Activated naive CD4-positive, alpha-beta T cell treated with anti-CD3 and anti-CD28 coated beads, Interleukin-2, amount 10 ng/mL, durations not matched to agents 7 days and 5 days (primary cell): ENCODE data around the gene CDK11A.
A peak's percentile ranks its signal among the peaks of the same experiment; 100 is the strongest.
"Not testable (repeated sequence)": the region's sequence is repeated elsewhere in the genome, so short reads cannot be mapped to it uniquely, and the experiment has no call there.

Experiments used
- CTCF ChIA-PET: fragments of 350-600 bp; sonication (Branson Sonifier 250); formaldehyde crosslinking; loops from one replicate; lab custom pipeline; 2021; ENCODE audit warnings: antibody characterized with exemption; lab: Charles Lee
- DNase-seq: peaks from one replicate; pipeline ENCODE4 v3.0.0-alpha.2; 2020
- H3K27ac Mint-ChIP-seq: one replicate; pipeline ENCODE4 v1.8.0; 2021; ENCODE audit warnings: mild to moderate bottlenecking, moderate library complexity, mixed read lengths
- H3K27me3 Mint-ChIP-seq: one replicate; pipeline ENCODE4 v1.8.0; 2021; ENCODE audit warnings: mild to moderate bottlenecking, mixed read lengths
- H3K36me3 Mint-ChIP-seq: one replicate; pipeline ENCODE4 v1.8.0; 2021; ENCODE audit warnings: mixed read lengths
- H3K4me1 Mint-ChIP-seq: one replicate; pipeline ENCODE4 v1.8.0; 2021; ENCODE audit warnings: mixed read lengths
- H3K4me3 Mint-ChIP-seq: one replicate; pipeline ENCODE4 v1.8.0; 2021; ENCODE audit warnings: mild to moderate bottlenecking, moderate library complexity, mixed read lengths
- H3K9me3 Mint-ChIP-seq: one replicate; pipeline ENCODE4 v1.8.0; 2021; ENCODE audit warnings: mixed read lengths

CDK11A gene

GRCh38 chr1:1724035-1724864 is at the start of gene CDK11A:
TSS of gene CDK11A (minus strand) at chr1:1724357. CDS start at chr1:1722818, 1,539 bp downstream.
- peak within 1 kb of the TSS; percentile 99 for H3K27ac Mint-ChIP-seq
- H3K4me1 Mint-ChIP-seq, result peaks cover 28% of the 10 kb centered on the region
- H3K9me3 Mint-ChIP-seq, H3K27me3 Mint-ChIP-seq: not testable (repeated sequence)
- CTCF ChIA-PET, result interaction anchor here (0.7 kb wide), 1 partner anchor 181 kb away, joined by 3 read pairs; no protein-coding TSS in a partner anchor
- peak; percentile 99 for DNase-seq
- H3K36me3 Mint-ChIP-seq, result peaks cover 25% of the 10 kb centered on the region
- peak within 1 kb of the TSS; percentile 93 for H3K4me3 Mint-ChIP-seq

- Mint-ChIP-seq H3K4me3 (no peak overlapping the region), H3K36me3 (peaks cover 32% of the 10 kb centered on the region), H3K27ac (no peak overlapping the region), H3K9me3 (peaks cover 7% of the 10 kb centered on the region), H3K27me3 (no peaks in the 10 kb centered on the region), H3K4me1 (peaks cover 28% of the 10 kb centered on the region)
- CTCF ChIA-PET, result no interaction called here
- DNase-seq, result no peak
Measured at GRCh38 chr1:1773874-1774273, 49.7 kb upstream of the CDK11A start.

- DNase-seq, result no peak
- Mint-ChIP-seq H3K9me3 (peaks cover 11% of the 10 kb centered on the region), H3K27ac (no peak overlapping the region), H3K4me3 (no peak overlapping the region), H3K27me3 (no peaks in the 10 kb centered on the region), H3K4me1 (peaks cover 18% of the 10 kb centered on the region), H3K36me3 (peaks cover 50% of the 10 kb centered on the region)
- CTCF ChIA-PET, result no interaction called here
Measured at GRCh38 chr1:1771096-1771495, 46.9 kb upstream of the CDK11A start.

- CTCF ChIA-PET, result no interaction called here
- Mint-ChIP-seq H3K36me3 (peaks cover 50% of the 10 kb centered on the region), H3K9me3 (peaks cover 11% of the 10 kb centered on the region), H3K4me3 (no peak overlapping the region), H3K27ac (no peak overlapping the region), H3K4me1 (peaks cover 8% of the 10 kb centered on the region), H3K27me3 (no peaks in the 10 kb centered on the region)
- no peak for DNase-seq
Measured at GRCh38 chr1:1770102-1770501, 45.9 kb upstream of the CDK11A start.

- no peaks in the 10 kb centered on the region for H3K27me3 Mint-ChIP-seq
- peaks cover 3% of the 10 kb centered on the region for H3K4me1 Mint-ChIP-seq
- peaks cover 54% of the 10 kb centered on the region for H3K36me3 Mint-ChIP-seq
- DNase-seq, result no peak
- no peak overlapping the region for H3K4me3 Mint-ChIP-seq
- CTCF ChIA-PET, result interaction anchor here (0.7 kb wide), 1 partner anchor 138 kb away, joined by 3 read pairs; no protein-coding TSS in a partner anchor
- peak overlapping the region; percentile 19 for H3K27ac Mint-ChIP-seq
- peaks cover 11% of the 10 kb centered on the region for H3K9me3 Mint-ChIP-seq
Measured at GRCh38 chr1:1768249-1768992, 44.3 kb upstream of the CDK11A start.

GRCh38 chr1:1764876-1765470 is 40.8 kb upstream of the CDK11A start:
- CTCF ChIA-PET, result no interaction called here
- H3K4me3 Mint-ChIP-seq, result no peak overlapping the region
- no peak overlapping the region for H3K27ac Mint-ChIP-seq
- peaks cover 3% of the 10 kb centered on the region for H3K4me1 Mint-ChIP-seq
- peaks cover 5% of the 10 kb centered on the region for H3K9me3 Mint-ChIP-seq
- no peak for DNase-seq
- peaks cover 51% of the 10 kb centered on the region for H3K36me3 Mint-ChIP-seq
- H3K27me3 Mint-ChIP-seq, result no peaks in the 10 kb centered on the region

- Mint-ChIP-seq H3K4me1 (peaks cover 3% of the 10 kb centered on the region), H3K27me3 (no peaks in the 10 kb centered on the region), H3K36me3 (peaks cover 48% of the 10 kb centered on the region), H3K9me3 (peaks cover 5% of the 10 kb centered on the region), H3K27ac (no peak overlapping the region), H3K4me3 (no peak overlapping the region)
- no peak for DNase-seq
- CTCF ChIA-PET, result no interaction called here
Measured at GRCh38 chr1:1763657-1764621, 39.8 kb upstream of the CDK11A start.

- Mint-ChIP-seq H3K27ac (no peak overlapping the region), H3K4me3 (no peak overlapping the region), H3K9me3 (no peaks in the 10 kb centered on the region), H3K4me1 (no peaks in the 10 kb centered on the region), H3K27me3 (no peaks in the 10 kb centered on the region), H3K36me3 (peaks cover 33% of the 10 kb centered on the region)
- no peak for DNase-seq
- CTCF ChIA-PET, result no interaction called here
Measured at GRCh38 chr1:1761504-1762376, 37.6 kb upstream of the CDK11A start.

GRCh38 chr1:1760715-1761114 is 36.6 kb upstream of the CDK11A start:
- CTCF ChIA-PET, result no interaction called here
- H3K36me3 Mint-ChIP-seq, result peaks cover 33% of the 10 kb centered on the region

GRCh38 chr1:1760345-1760650 is 36.1 kb upstream of the CDK11A start:
- Mint-ChIP-seq H3K27ac (no peak overlapping the region), H3K4me1 (no peaks in the 10 kb centered on the region), H3K36me3 (peaks cover 33% of the 10 kb centered on the region), H3K9me3 (no peaks in the 10 kb centered on the region), H3K27me3 (no peaks in the 10 kb centered on the region), H3K4me3 (no peak overlapping the region)
- CTCF ChIA-PET, result no interaction called here
- DNase-seq, result no peak

More at GRCh38 chr1:1760715-1761114, 36.6 kb upstream of the CDK11A start:
- Mint-ChIP-seq H3K9me3 (no peaks in the 10 kb centered on the region), H3K4me1 (no peaks in the 10 kb centered on the region), H3K27ac (no peak overlapping the region), H3K4me3 (no peak overlapping the region), H3K27me3 (no peaks in the 10 kb centered on the region)
- no peak for DNase-seq

- Mint-ChIP-seq H3K4me3 (no peak overlapping the region), H3K27ac (no peak overlapping the region), H3K4me1 (no peaks in the 10 kb centered on the region), H3K9me3 (no peaks in the 10 kb centered on the region), H3K27me3 (no peaks in the 10 kb centered on the region), H3K36me3 (peaks cover 29% of the 10 kb centered on the region)
- no peak for DNase-seq
- CTCF ChIA-PET, result no interaction called here
Measured at GRCh38 chr1:1759456-1760344, 35.5 kb upstream of the CDK11A start.

- Mint-ChIP-seq H3K4me3 (no peak overlapping the region), H3K4me1 (no peaks in the 10 kb centered on the region), H3K9me3 (no peaks in the 10 kb centered on the region), H3K36me3 (peaks cover 28% of the 10 kb centered on the region), H3K27ac (no peak overlapping the region), H3K27me3 (no peaks in the 10 kb centered on the region)
- CTCF ChIA-PET, result no interaction called here
- no peak for DNase-seq
Measured at GRCh38 chr1:1758692-1759455, 34.7 kb upstream of the CDK11A start.
